HepG2 (cell line): ENCODE results near the gene RFFL. TPM values are rescaled to one million over a fixed set of nuclear protein-coding genes. Genes with fewer than 3 reads are reported as not detected.

Experiments used
- E2F5 ChIP-seq: sonication (generic); formaldehyde crosslinking; conservative IDR thresholded peaks from 2 replicates; pipeline ENCODE4 v1.4.0; 2020; ENCODE audit warnings: missing genetic modification reagents
- GABPB1 ChIP-seq: IDR thresholded peaks from 2 replicates; pipeline ENCODE4 v1.6.1; 2016; ENCODE audit warnings: mild to moderate bottlenecking, missing genetic modification reagents, moderate library complexity, missing compliant biosample characterization
- KDM6A ChIP-seq: IDR thresholded peaks from 2 replicates; pipeline ENCODE4 v1.6.1; 2016; ENCODE audit warnings: low read depth
- MTA1 ChIP-seq: sonication (generic); formaldehyde crosslinking; IDR thresholded peaks from 2 replicates; pipeline ENCODE4 v1.4.0; 2020; ENCODE audit warnings: missing genetic modification reagents, mild to moderate bottlenecking, borderline replicate concordance
- RFXAP ChIP-seq: sonication (generic); formaldehyde crosslinking; IDR thresholded peaks from 2 replicates; pipeline ENCODE4 v1.4.0; 2020; ENCODE audit warnings: missing genetic modification reagents, borderline replicate concordance
- RXRB ChIP-seq: IDR thresholded peaks from 2 replicates; pipeline ENCODE4 v1.6.1; 2016; ENCODE audit warnings: borderline replicate concordance, missing genetic modification reagents, missing compliant biosample characterization
- SOX5 ChIP-seq: IDR thresholded peaks from 2 replicates; pipeline ENCODE4 v1.6.1; 2016; ENCODE audit warnings: borderline replicate concordance
- TEAD3 ChIP-seq: optimal IDR thresholded peaks from 2 replicates; pipeline ENCODE3; 2016; ENCODE audit warnings: borderline replicate concordance
- ZNF280D ChIP-seq: sonication (generic); formaldehyde crosslinking; IDR thresholded peaks from 2 replicates; pipeline ENCODE4 v1.5.1; 2020; ENCODE audit warnings: mild to moderate bottlenecking, missing genetic modification reagents
- ZNF407 ChIP-seq: sonication (generic); formaldehyde crosslinking; IDR thresholded peaks from one replicate; pipeline ENCODE4 v1.5.1; 2020; ENCODE audit warnings: mild to moderate bottlenecking, missing genetic modification reagents; ENCODE audit errors: not compliant biosample characterization
- ZNF792 ChIP-seq: IDR thresholded peaks from 2 replicates; pipeline ENCODE4 v1.6.1; 2016
- polyA plus RNA-seq, 8 experiments: library from polyadenylated mRNA; depleted of rRNA in 3 of 8; stranded (reverse) in 7 of 8; unstranded in 1 of 8; fragments of >200 nt; fragmentation: Illumina TruSeq in 4 of 8; extraction: Trizol in 4 of 8; gene quantifications; 2 replicates each; pipeline versions ENCODE4 v1.2.1 to v1.2.3, GENCODE V29; 2011 to 2016; ENCODE audit warnings: low read depth in 4 of 8, missing spikeins in 1 of 8, mixed read lengths in 1 of 8; ENCODE audit not compliant: insufficient read depth in 1 of 8
- total RNA-seq, 5 experiments: library from RNA; depleted of rRNA; stranded (reverse); fragments of >200 nt; fragmentation: Illumina TruSeq; extraction: Trizol; gene quantifications; 2 replicates each; pipeline ENCODE4 v1.2.3, GENCODE V29; 2016; ENCODE audit warnings: low read depth in 1 of 5

RFFL gene
- total and polyA plus RNA-seq, 2 of the 13 experiments (the other 11 are each of a cell fraction or from before 2014, with no cell fraction given): 24.3 to 48.6 TPM

- TF ChIP-seq RFXAP (CRISPR knock-in tag) (no peak), MTA1 (CRISPR knock-in tag) (no peak), TEAD3 (CRISPR knock-in tag) (no peak), E2F5 (CRISPR knock-in tag) (no peak), ZNF280D (CRISPR knock-in tag) (no peak), ZNF792 (no peak), KDM6A (CRISPR knock-in tag) (peak; percentile 51), ZNF407 (no peak), GABPB1 (CRISPR knock-in tag) (peak; percentile 71), SOX5 (peak; percentile 64; the same call in 1 of the 2 replicates), RXRB (CRISPR knock-in tag) (peak; percentile 66; the same call in 1 of the 2 replicates)
Observed at GRCh38 chr17:35051183-35051578, 12.3 kb downstream of the RFFL start (continued).
